Measurements from ENCODE around the gene CYP39A1.

CYP39A1 gene

GRCh38 chr6:46628498-46628897, 24.1 kb downstream of the CYP39A1 start:
- TF ChIP-seq REST (IDR thresholded peaks at IDR 0.05; ENCODE audit: insufficient read depth in 1 of 2, low read depth in 2 of 2, low read length in 2 of 2) (no peak), TAF1 (IDR thresholded peaks at IDR 0.05; ENCODE audit: borderline replicate concordance, insufficient read depth, low read length) (no peak), POLR2AphosphoS5 (IDR thresholded peaks at IDR 0.05; ENCODE audit: low read depth, low read length) (no peak), SIN3A (IDR thresholded peaks at IDR 0.05; ENCODE audit: borderline replicate concordance, insufficient read depth, low read length) (no peak), FOXP2 (optimal IDR thresholded peaks at IDR 0.05; ENCODE audit: borderline replicate concordance, extremely low read depth, extremely low read length, insufficient read depth) (no peak)

- TF ChIP-seq REST (IDR thresholded peaks at IDR 0.05; ENCODE audit: insufficient read depth in 1 of 2, low read depth in 2 of 2, low read length in 2 of 2), result no peak
- TF ChIP-seq TAF1 (IDR thresholded peaks at IDR 0.05; ENCODE audit: borderline replicate concordance, insufficient read depth, low read length), result no peak
- TF ChIP-seq POLR2AphosphoS5 (IDR thresholded peaks at IDR 0.05; ENCODE audit: low read depth, low read length), result no peak
- no peak for TF ChIP-seq SIN3A (IDR thresholded peaks at IDR 0.05; ENCODE audit: borderline replicate concordance, insufficient read depth, low read length)
- TF ChIP-seq FOXP2 (optimal IDR thresholded peaks at IDR 0.05; ENCODE audit: borderline replicate concordance, extremely low read depth, extremely low read length, insufficient read depth), result no peak
Observed at GRCh38 chr6:46626976-46627375, 25.6 kb downstream of the CYP39A1 start.

GRCh38 chr6:46626228-46626909, 26.2 kb downstream of the CYP39A1 start:
- TF ChIP-seq POLR2AphosphoS5 (IDR thresholded peaks at IDR 0.05; ENCODE audit: low read depth, low read length), result no peak
- no peak for TF ChIP-seq SIN3A (IDR thresholded peaks at IDR 0.05; ENCODE audit: borderline replicate concordance, insufficient read depth, low read length)
- no peak for TF ChIP-seq REST (IDR thresholded peaks at IDR 0.05; ENCODE audit: insufficient read depth in 1 of 2, low read depth in 2 of 2, low read length in 2 of 2)
- no peak for TF ChIP-seq FOXP2 (optimal IDR thresholded peaks at IDR 0.05; ENCODE audit: borderline replicate concordance, extremely low read depth, extremely low read length, insufficient read depth)
- TF ChIP-seq TAF1 (IDR thresholded peaks at IDR 0.05; ENCODE audit: borderline replicate concordance, insufficient read depth, low read length), result no peak

GRCh38 chr6:46618726-46619125, 33.9 kb downstream of the CYP39A1 start:
- TF ChIP-seq FOXP2 (optimal IDR thresholded peaks at IDR 0.05; ENCODE audit: borderline replicate concordance, extremely low read depth, extremely low read length, insufficient read depth) (no peak), TAF1 (IDR thresholded peaks at IDR 0.05; ENCODE audit: borderline replicate concordance, insufficient read depth, low read length) (no peak), POLR2AphosphoS5 (IDR thresholded peaks at IDR 0.05; ENCODE audit: low read depth, low read length) (no peak), SIN3A (IDR thresholded peaks at IDR 0.05; ENCODE audit: borderline replicate concordance, insufficient read depth, low read length) (no peak), REST (IDR thresholded peaks at IDR 0.05; ENCODE audit: insufficient read depth in 1 of 2, low read depth in 2 of 2, low read length in 2 of 2) (no peak)
